ENCODE data around the gene ZNF234. TPM values are rescaled to one million over a fixed set of nuclear protein-coding genes. Genes with fewer than 3 reads are reported as not detected.
A peak's percentile ranks its signal among the peaks of the same experiment; 100 is the strongest.

ZNF234 gene
- total and polyA plus RNA-seq, 2 of the 8 experiments (the other 6 are each of a cell fraction or from before 2014, with no cell fraction given) = 1.9 to 12.3 TPM

DNA sequence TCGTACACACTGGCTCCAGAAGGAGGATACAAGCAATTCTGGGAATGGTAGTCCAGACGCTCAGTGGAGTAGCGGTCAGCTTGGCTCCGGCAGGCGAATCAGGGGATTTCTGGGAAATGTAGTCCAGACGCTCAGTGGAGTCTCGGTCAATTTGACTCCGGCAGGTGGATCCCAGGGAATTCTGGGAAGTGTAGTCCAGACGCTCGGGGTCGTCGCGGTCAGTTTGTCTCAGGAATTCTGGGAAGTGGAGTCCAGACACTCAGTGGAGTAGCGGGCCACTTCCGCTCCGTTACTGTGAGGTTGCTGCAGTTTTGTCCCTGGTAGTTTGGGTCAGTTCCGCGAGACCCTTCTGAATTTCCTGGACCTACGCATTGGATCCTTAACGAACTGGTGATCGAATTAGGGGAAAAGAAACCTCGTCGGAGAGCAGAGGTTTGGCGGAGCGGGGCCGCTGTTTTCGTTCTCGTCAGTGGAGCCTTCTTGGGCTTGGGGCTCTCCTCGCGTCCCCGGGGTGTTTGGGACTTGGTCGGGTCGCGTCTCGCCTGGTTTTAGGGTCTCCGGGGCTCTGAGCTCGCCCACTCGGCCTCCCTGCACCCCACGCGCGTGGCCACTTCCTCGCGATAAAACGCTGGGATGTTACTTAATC, 28.1 kb upstream of the ZNF234 start, which contains the start of gene ZNF225 (continued):
- TF ChIP-seq, protein P1, sequence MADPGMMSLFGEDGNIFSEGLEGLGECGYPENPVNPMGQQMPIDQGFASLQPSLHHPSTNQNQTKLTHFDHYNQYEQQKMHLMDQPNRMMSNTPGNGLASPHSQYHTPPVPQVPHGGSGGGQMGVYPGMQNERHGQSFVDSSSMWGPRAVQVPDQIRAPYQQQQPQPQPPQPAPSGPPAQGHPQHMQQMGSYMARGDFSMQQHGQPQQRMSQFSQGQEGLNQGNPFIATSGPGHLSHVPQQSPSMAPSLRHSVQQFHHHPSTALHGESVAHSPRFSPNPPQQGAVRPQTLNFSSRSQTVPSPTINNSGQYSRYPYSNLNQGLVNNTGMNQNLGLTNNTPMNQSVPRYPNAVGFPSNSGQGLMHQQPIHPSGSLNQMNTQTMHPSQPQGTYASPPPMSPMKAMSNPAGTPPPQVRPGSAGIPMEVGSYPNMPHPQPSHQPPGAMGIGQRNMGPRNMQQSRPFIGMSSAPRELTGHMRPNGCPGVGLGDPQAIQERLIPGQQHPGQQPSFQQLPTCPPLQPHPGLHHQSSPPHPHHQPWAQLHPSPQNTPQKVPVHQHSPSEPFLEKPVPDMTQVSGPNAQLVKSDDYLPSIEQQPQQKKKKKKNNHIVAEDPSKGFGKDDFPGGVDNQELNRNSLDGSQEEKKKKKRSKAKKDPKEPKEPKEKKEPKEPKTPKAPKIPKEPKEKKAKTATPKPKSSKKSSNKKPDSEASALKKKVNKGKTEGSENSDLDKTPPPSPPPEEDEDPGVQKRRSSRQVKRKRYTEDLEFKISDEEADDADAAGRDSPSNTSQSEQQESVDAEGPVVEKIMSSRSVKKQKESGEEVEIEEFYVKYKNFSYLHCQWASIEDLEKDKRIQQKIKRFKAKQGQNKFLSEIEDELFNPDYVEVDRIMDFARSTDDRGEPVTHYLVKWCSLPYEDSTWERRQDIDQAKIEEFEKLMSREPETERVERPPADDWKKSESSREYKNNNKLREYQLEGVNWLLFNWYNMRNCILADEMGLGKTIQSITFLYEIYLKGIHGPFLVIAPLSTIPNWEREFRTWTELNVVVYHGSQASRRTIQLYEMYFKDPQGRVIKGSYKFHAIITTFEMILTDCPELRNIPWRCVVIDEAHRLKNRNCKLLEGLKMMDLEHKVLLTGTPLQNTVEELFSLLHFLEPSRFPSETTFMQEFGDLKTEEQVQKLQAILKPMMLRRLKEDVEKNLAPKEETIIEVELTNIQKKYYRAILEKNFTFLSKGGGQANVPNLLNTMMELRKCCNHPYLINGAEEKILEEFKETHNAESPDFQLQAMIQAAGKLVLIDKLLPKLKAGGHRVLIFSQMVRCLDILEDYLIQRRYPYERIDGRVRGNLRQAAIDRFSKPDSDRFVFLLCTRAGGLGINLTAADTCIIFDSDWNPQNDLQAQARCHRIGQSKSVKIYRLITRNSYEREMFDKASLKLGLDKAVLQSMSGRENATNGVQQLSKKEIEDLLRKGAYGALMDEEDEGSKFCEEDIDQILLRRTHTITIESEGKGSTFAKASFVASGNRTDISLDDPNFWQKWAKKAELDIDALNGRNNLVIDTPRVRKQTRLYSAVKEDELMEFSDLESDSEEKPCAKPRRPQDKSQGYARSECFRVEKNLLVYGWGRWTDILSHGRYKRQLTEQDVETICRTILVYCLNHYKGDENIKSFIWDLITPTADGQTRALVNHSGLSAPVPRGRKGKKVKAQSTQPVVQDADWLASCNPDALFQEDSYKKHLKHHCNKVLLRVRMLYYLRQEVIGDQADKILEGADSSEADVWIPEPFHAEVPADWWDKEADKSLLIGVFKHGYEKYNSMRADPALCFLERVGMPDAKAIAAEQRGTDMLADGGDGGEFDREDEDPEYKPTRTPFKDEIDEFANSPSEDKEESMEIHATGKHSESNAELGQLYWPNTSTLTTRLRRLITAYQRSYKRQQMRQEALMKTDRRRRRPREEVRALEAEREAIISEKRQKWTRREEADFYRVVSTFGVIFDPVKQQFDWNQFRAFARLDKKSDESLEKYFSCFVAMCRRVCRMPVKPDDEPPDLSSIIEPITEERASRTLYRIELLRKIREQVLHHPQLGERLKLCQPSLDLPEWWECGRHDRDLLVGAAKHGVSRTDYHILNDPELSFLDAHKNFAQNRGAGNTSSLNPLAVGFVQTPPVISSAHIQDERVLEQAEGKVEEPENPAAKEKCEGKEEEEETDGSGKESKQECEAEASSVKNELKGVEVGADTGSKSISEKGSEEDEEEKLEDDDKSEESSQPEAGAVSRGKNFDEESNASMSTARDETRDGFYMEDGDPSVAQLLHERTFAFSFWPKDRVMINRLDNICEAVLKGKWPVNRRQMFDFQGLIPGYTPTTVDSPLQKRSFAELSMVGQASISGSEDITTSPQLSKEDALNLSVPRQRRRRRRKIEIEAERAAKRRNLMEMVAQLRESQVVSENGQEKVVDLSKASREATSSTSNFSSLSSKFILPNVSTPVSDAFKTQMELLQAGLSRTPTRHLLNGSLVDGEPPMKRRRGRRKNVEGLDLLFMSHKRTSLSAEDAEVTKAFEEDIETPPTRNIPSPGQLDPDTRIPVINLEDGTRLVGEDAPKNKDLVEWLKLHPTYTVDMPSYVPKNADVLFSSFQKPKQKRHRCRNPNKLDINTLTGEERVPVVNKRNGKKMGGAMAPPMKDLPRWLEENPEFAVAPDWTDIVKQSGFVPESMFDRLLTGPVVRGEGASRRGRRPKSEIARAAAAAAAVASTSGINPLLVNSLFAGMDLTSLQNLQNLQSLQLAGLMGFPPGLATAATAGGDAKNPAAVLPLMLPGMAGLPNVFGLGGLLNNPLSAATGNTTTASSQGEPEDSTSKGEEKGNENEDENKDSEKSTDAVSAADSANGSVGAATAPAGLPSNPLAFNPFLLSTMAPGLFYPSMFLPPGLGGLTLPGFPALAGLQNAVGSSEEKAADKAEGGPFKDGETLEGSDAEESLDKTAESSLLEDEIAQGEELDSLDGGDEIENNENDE (IDR thresholded peaks at IDR 0.05; ENCODE audit: insufficient replicate concordance, low read length) = no peak
- TF ChIP-seq CBX5 (IDR thresholded peaks at IDR 0.05; ENCODE audit: low read depth, low read length) = no peak
- no peak for TF ChIP-seq SP4 (IDR thresholded peaks at IDR 0.05; ENCODE audit: low read length)
- 0 out of 2 replicates have a peak, but pooled peaks have one; percentile 9 for TF ChIP-seq TEAD4 (IDR thresholded peaks at IDR 0.05; ENCODE audit: low read depth, low read length)
- TF ChIP-seq JUN (IDR thresholded peaks at IDR 0.05; ENCODE audit: low read depth, low read length) = no peak
- TF ChIP-seq SP1 (IDR thresholded peaks at IDR 0.05; ENCODE audit: low read depth, low read length) = 0 out of 2 replicates have a peak, but pooled peaks have one; percentile 12
- no peak for TF ChIP-seq EZH2 (IDR thresholded peaks at IDR 0.05; ENCODE audit: low read depth, low read length, severe bottlenecking)
- peak; percentile 31 to 80; a peak in 1 of 4 replicates for TF ChIP-seq SIN3A (conservative IDR thresholded peaks at IDR 0.05 in 1 of 2, IDR thresholded peaks at IDR 0.05 in 1 of 2; ENCODE audit: low read depth in 1 of 2, low read length in 2 of 2)
- TF ChIP-seq TBP (IDR thresholded peaks at IDR 0.05; ENCODE audit: low read depth, low read length) = peak; percentile 77
- no peak for TF ChIP-seq HDAC2 (IDR thresholded peaks at IDR 0.05; ENCODE audit: borderline replicate concordance in 1 of 2, low read depth in 2 of 2, low read length in 2 of 2)
- no peak for TF ChIP-seq BRCA1 (IDR thresholded peaks at IDR 0.05; ENCODE audit: low read depth, low read length)
